Endothelial cell of umbilical vein (primary cell): ENCODE measurements around the gene ATP8A2. TPM values are rescaled to one million over a fixed set of nuclear protein-coding genes. Genes with fewer than 3 reads are reported as not detected.

ENCODE experiments used
- BruUV-seq: library from RNA; stranded (reverse); fragments of 400-500 nt; replicated peaks from 2 replicates; lab custom pipeline; 2021; lab: Mats Ljungman, UMichigan
- CTCF ChIA-PET: fragments of 300-600, 350-600 bp; sonication (Branson Sonifier 250); formaldehyde crosslinking; loops from one replicate; lab custom pipeline; 2021; ENCODE audit warnings: antibody characterized with exemption, inconsistent platforms; lab: Charles Lee
- POLR2A ChIA-PET: fragments of 300-600, 350-600 bp; sonication (Branson Sonifier 250); formaldehyde crosslinking; loops from one replicate; lab custom pipeline; 2021; ENCODE audit warnings: antibody characterized with exemption, inconsistent platforms; lab: Charles Lee
- DNase-seq: peaks from one replicate; pipeline ENCODE4 v3.0.0-alpha.2; 2011; ENCODE audit warnings: low read depth, low spot score
- FAIRE-seq: peaks from 2 replicates; lab custom pipeline; 2011; peaks lifted over from hg19 to GRCh38; lab: Jason Lieb, UNC
- H2AFZ ChIP-seq: 2 replicates; pipeline ENCODE4 v1.6.0; 2012; ENCODE audit warnings: low read depth, low read length, control low read depth, inconsistent platforms
- H3K27ac ChIP-seq: 2 replicates; pipeline ENCODE4 v1.5.1; 2011; ENCODE audit warnings: low read depth, mild to moderate bottlenecking, control low read depth, low read length, moderate library complexity; ENCODE audit not compliant: insufficient read depth
- H3K27me3 ChIP-seq, 2 experiments: 2 replicates each; pipeline versions ENCODE4 v1.6.0 to v1.6.1; 2011; ENCODE audit warnings: low read length in 2 of 2, mixed read lengths in 1 of 2; ENCODE audit not compliant: control insufficient read depth in 2 of 2, insufficient read depth in 2 of 2
- H3K36me3 ChIP-seq, 2 experiments: 2 replicates in 1 of 2; 3 replicates in 1 of 2; pipeline ENCODE4 v1.5.1; 2011; ENCODE audit warnings: low read length in 2 of 2, mild to moderate bottlenecking in 1 of 2, moderate library complexity in 1 of 2; ENCODE audit not compliant: control insufficient read depth in 2 of 2, insufficient read depth in 2 of 2; ENCODE audit errors: extremely low read depth in 1 of 2
- H3K4me1 ChIP-seq: 3 replicates; pipeline ENCODE4 v1.5.1; 2011; ENCODE audit warnings: mild to moderate bottlenecking, low read length; ENCODE audit not compliant: control insufficient read depth, insufficient read depth; ENCODE audit errors: extremely low read depth
- H3K4me2 ChIP-seq: 2 replicates; pipeline ENCODE4 v1.6.1; 2011; ENCODE audit warnings: low read length, control low read depth, mixed read lengths; ENCODE audit not compliant: insufficient read depth
- H3K4me3 ChIP-seq, 3 experiments: fragments of 200-600 bp in 1 of 3; sonication (generic), shearing (Covaris generic) in 1 of 3; replicated peaks in 1 of 3; 2 replicates each; pipeline ENCODE4 v1.5.1; 2011 to 2016; ENCODE audit warnings: control low read depth in 3 of 3, low read length in 3 of 3, mild to moderate bottlenecking in 2 of 3, inconsistent platforms in 1 of 3, low read depth in 1 of 3, moderate library complexity in 1 of 3; ENCODE audit not compliant: insufficient read depth in 1 of 3
- H3K79me2 ChIP-seq: 2 replicates; pipeline ENCODE4 v1.6.0; 2012; ENCODE audit warnings: low read length, inconsistent platforms; ENCODE audit not compliant: control insufficient read depth, insufficient read depth
- H3K9ac ChIP-seq: replicated peaks from 2 replicates; pipeline ENCODE3; 2011; ENCODE audit warnings: low read length, control low read depth; ENCODE audit not compliant: insufficient read depth; ENCODE audit errors: extremely low read depth
- H3K9me1 ChIP-seq: replicated peaks from 3 replicates; pipeline ENCODE4 v1.6.0; 2011; ENCODE audit warnings: mild to moderate bottlenecking, low read length; ENCODE audit not compliant: control insufficient read depth, insufficient read depth; ENCODE audit errors: extremely low read depth
- H3K9me3 ChIP-seq: replicated peaks from 2 replicates; pipeline ENCODE4 v1.5.1; 2012; ENCODE audit warnings: low read length, inconsistent platforms; ENCODE audit not compliant: control insufficient read depth, insufficient read depth
- H4K20me1 ChIP-seq: replicated peaks from 2 replicates; pipeline ENCODE3; 2011; ENCODE audit warnings: mild to moderate bottlenecking, low read length; ENCODE audit not compliant: control insufficient read depth, insufficient read depth; ENCODE audit errors: extremely low read depth
- EZH2 ChIP-seq: IDR thresholded peaks from 2 replicates; pipeline ENCODE4 v1.6.1; 2012; ENCODE audit warnings: borderline replicate concordance, low read depth, mild to moderate bottlenecking, moderate library complexity, low read length, inconsistent platforms; ENCODE audit not compliant: severe bottlenecking
- FOS ChIP-seq: IDR thresholded peaks from 2 replicates; pipeline ENCODE4 v1.6.1; 2011; ENCODE audit warnings: mild to moderate bottlenecking, low read length, moderate library complexity, borderline replicate concordance; ENCODE audit not compliant: insufficient read depth
- GATA2 ChIP-seq: IDR thresholded peaks from 2 replicates; pipeline ENCODE4 v1.7.0; 2011; ENCODE audit warnings: low read depth, mild to moderate bottlenecking, moderate library complexity, mixed read lengths, low read length; ENCODE audit not compliant: insufficient read length, insufficient read depth
- JUN ChIP-seq: IDR thresholded peaks from 2 replicates; pipeline ENCODE4 v1.6.1; 2011; ENCODE audit warnings: borderline replicate concordance, low read depth; ENCODE audit not compliant: insufficient read length, insufficient read depth
- MYC ChIP-seq: IDR thresholded peaks from one replicate; pipeline ENCODE4 v1.6.1; 2011; ENCODE audit warnings: mild to moderate bottlenecking, low read depth, low read length
- POLR2A ChIP-seq: IDR thresholded peaks from 2 replicates; pipeline ENCODE4 v1.6.1; 2012; ENCODE audit warnings: low read depth, mild to moderate bottlenecking, control low read depth, low read length
- POLR2AphosphoS5 ChIP-seq: IDR thresholded peaks from 2 replicates; pipeline ENCODE4 v1.6.1; 2012; ENCODE audit warnings: low read depth, mild to moderate bottlenecking, control low read depth, low read length, moderate library complexity; ENCODE audit not compliant: insufficient read depth
- dilution Hi-C: fragments of 300-500 bp; cut with MboI; formaldehyde crosslinking; loops from one replicate; pipeline ENCODE4 v1.15.0; 2019; ENCODE audit warnings: low sequenced_read_pairs; ENCODE audit not compliant: extremely low pct_ligation_motif_present
- intact Hi-C: fragments of 100-400 bp; cut with micrococcal nuclease; formaldehyde crosslinking; loops from one replicate; pipeline ENCODE4 v1.10.0; 2022
- polyA plus RNA-seq, 4 experiments: library from polyadenylated mRNA; depleted of rRNA in 3 of 4; stranded (reverse) in 3 of 4; unstranded in 1 of 4; fragments of >200 nt; gene quantifications; 2 replicates each; pipeline versions ENCODE4 v1.2.1 to v1.2.3, GENCODE V29; 2011 to 2012; ENCODE audit warnings: missing spikeins in 1 of 4
- total RNA-seq: library from RNA; stranded (reverse); gene quantifications from 2 replicates; pipeline ENCODE4 v1.2.3, GENCODE V29; 2021
- TF ChIP-seq, protein P1 (sequence below), 2 donors: IDR thresholded peaks; 1 replicate in 1 of 2; 2 replicates in 1 of 2; pipeline ENCODE4 v1.5.1; 2011; ENCODE audit warnings: low read length in 2 of 2, mild to moderate bottlenecking in 2 of 2, moderate library complexity in 2 of 2, control low read depth in 1 of 2, inconsistent platforms in 1 of 2, low read depth in 1 of 2; ENCODE audit not compliant: insufficient read depth in 1 of 2; ENCODE audit errors: extremely low read depth in 1 of 2
- TF ChIP-seq, protein P2 (sequence below): IDR thresholded peaks from 2 replicates; pipeline ENCODE4 v1.6.1; 2011; ENCODE audit not compliant: insufficient read depth, insufficient read length

ATP8A2 gene
- total and polyA plus RNA-seq, 2 donors (not counting 3 experiments of a cell fraction or from before 2014, with no cell fraction given): 0.11 to 0.49 TPM

DNA sequence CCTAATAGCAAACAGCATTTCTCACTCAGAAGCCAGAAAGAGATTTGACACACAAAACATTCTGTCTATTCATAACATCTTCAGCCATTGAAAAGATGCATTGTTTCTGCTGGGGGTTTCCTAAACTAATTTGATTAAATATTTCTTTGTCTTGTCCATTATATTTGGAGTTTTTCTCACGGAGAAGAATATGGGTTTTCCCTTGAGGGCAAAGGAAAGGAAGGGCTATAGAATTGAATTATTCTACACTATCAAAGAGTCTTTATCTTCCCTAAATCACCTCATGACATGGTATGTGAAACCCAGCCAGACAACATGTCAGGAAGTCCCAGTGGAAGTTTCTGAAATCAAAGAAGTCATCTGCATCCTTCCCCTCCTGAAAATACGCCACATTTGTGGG, 493.6 kb downstream of the ATP8A2 start:
- intact Hi-C loops: no loop called here
- H3K4me2 ChIP-seq: no peak overlapping the region
- TF ChIP-seq GATA2 (no peak), JUN (no peak)
- H3K9me3 ChIP-seq: no peaks in the 10 kb centered on the region
- no peak overlapping the region for H3K27ac ChIP-seq
- no peaks in the 10 kb centered on the region for H3K4me1 ChIP-seq
- ChIA-PET CTCF (no interaction called here), POLR2A (no interaction called here)
- H3K9me1 ChIP-seq: no peaks in the 10 kb centered on the region
- BruUV-seq: no TSS peak
- H3K79me2 ChIP-seq: no peaks in the 10 kb centered on the region
- H3K27me3 ChIP-seq: peaks cover 4% of the 10 kb centered on the region in 2 experiments
- no peaks in the 10 kb centered on the region for H3K36me3 ChIP-seq
- H3K4me3 ChIP-seq: no peak overlapping the region
- H4K20me1 ChIP-seq: no peaks in the 10 kb centered on the region
- dilution Hi-C loops: no loop called here
- H3K9ac ChIP-seq: no peak overlapping the region
- no peak for DNase-seq
- FAIRE-seq: no peak
- no peak overlapping the region for H2AFZ ChIP-seq

DNA sequence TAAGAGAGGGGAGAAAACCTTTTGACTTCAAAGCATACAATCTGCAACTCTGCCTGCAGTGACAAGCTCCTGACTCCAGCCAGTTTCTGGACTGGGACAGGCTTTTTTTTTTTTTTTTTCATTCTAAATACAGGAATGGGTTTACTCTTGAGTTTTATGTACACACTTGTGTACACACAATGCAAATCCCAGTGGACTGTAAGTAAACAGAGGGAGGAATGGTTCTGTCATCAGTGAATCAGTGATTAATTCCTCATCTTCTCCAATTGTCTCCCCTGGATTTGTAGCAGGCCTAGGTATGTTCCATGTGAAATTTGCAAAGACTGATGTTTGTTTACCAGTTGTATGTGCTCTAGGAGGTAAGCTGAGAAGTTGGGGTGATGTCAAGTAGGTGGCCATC, 495.3 kb downstream of the ATP8A2 start:
- intact Hi-C loops: no loop called here
- POLR2A ChIA-PET: no interaction called here
- Histone ChIP-seq H2AFZ (no peak overlapping the region), H4K20me1 (no peaks in the 10 kb centered on the region), H3K4me2 (no peak overlapping the region), H3K9ac (no peak overlapping the region), H3K79me2 (no peaks in the 10 kb centered on the region), H3K36me3 (no peaks in the 10 kb centered on the region), H3K27ac (no peak overlapping the region), H3K27me3 (peaks cover 4% of the 10 kb centered on the region in 2 experiments), H3K4me3 (no peak overlapping the region), H3K9me3 (no peaks in the 10 kb centered on the region), H3K4me1 (no peaks in the 10 kb centered on the region), H3K9me1 (no peaks in the 10 kb centered on the region)
- DNase-seq (no peak), FAIRE-seq (no peak)
- TF ChIP-seq, protein P1, sequence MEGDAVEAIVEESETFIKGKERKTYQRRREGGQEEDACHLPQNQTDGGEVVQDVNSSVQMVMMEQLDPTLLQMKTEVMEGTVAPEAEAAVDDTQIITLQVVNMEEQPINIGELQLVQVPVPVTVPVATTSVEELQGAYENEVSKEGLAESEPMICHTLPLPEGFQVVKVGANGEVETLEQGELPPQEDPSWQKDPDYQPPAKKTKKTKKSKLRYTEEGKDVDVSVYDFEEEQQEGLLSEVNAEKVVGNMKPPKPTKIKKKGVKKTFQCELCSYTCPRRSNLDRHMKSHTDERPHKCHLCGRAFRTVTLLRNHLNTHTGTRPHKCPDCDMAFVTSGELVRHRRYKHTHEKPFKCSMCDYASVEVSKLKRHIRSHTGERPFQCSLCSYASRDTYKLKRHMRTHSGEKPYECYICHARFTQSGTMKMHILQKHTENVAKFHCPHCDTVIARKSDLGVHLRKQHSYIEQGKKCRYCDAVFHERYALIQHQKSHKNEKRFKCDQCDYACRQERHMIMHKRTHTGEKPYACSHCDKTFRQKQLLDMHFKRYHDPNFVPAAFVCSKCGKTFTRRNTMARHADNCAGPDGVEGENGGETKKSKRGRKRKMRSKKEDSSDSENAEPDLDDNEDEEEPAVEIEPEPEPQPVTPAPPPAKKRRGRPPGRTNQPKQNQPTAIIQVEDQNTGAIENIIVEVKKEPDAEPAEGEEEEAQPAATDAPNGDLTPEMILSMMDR (IDR thresholded peaks at IDR 0.05; ENCODE audit: extremely low read depth in 1 of 2, insufficient read depth in 1 of 2, low read depth in 1 of 2, low read length in 2 of 2): no peak
- TF ChIP-seq GATA2: no peak
- no peak for TF ChIP-seq EZH2
- no peak for TF ChIP-seq POLR2AphosphoS5
- no peak for TF ChIP-seq POLR2A
- TF ChIP-seq, protein P2, sequence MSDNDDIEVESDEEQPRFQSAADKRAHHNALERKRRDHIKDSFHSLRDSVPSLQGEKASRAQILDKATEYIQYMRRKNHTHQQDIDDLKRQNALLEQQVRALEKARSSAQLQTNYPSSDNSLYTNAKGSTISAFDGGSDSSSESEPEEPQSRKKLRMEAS: no peak
- TF ChIP-seq MYC: no peak
- TF ChIP-seq JUN: no peak
- TF ChIP-seq FOS: no peak
- CTCF ChIA-PET: interaction anchor here (0.9 kb wide), 1 partner anchor 10 kb away, joined by 3 read pairs; no protein-coding TSS in a partner anchor
- no TSS peak for BruUV-seq
- dilution Hi-C loops: no loop called here
